ENCODE data around the gene CCNY. TPM values are rescaled to one million over a fixed set of nuclear protein-coding genes. Genes with fewer than 3 reads are reported as not detected.

CCNY gene
- total and polyA plus RNA-seq, 8 donors = 10.6 to 41.7 (median 26.6) TPM

DNA sequence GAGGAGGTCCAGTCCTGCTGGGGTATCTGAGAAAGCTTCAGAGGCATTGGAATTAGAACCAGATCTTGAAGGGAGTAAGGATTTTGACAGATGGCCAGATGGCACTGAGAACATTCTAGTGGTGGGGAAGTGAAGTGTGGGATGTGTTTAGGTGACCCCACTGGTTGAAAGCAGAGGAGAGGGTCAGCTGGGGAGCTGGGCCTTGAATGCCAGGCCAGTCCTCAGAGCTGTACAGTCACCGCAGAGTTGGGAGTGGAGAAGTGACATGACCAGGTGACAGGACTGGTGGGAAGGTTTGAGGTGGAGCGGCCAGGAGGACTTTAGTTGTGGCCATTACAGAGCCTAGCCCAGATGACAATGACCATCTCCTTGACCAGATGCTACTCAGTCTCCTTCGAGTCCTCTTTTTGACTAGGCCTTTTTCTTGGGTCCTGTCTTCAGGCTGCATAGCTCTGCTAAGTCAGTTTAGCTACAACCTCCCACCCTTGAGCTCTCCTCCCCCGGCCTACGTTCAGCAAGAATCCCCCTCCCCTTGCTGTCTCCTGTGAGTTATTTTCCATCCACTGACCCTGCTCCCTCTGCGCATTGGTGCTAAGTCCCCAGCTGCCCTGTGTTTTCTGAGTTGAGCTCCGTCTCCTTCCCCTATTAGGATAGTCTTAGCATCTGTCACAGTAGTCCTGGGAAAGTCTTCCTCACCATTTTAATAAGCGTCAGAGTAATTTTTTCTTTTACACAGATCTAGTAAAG lies 56.3 kb downstream of the CCNY start:
- DNase-seq (no peak), FAIRE-seq (no peak), ATAC-seq (no peak)
- Histone ChIP-seq H3K4me3 (no peak overlapping the region), H3K4me1 (peaks cover 0 to 2% (median 0%) of the 10 kb centered on the region in 3 donors), H3K27ac (no peak overlapping the region), H3K27me3 (no peaks in the 10 kb centered on the region), H3K36me3 (no peaks in the 10 kb centered on the region), H3K9me3 (no peaks in the 10 kb centered on the region)
- WGBS, 2 donors = 93 to 94% methylated on average over 8 of the region's 8 CpGs
- intact Hi-C loops (cut with DNase I) = no loop called here
- no peak for TF ChIP-seq CTCF (IDR thresholded peaks at IDR 0.05)

DNA sequence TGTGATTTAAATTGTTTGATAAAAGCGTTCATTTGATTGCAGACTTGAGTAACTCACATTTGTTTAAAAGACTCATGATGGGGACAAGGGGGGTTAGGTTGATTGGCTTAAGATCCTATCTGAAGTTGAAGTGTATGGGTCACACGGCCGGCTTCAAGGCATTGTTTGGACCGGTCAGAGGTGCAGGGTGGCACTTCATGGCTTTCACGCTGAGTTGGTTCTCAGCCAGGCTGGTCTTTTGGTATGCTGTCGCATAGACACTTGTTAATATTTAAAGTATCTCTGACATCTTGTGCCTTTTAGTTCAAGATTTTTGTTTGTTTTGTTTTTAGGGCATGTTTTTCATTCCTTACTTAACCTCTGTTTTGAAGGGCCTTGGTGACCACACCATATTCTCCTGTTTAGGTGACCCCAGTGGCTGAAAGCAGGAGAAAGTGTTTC lies 58.1 kb downstream of the CCNY start:
- ATAC-seq (peak in 2 of 4 donors; percentile 42 to 46), DNase-seq (no peak), FAIRE-seq (no peak)
- peaks cover 0 to 2% (median under 1%) of the 10 kb centered on the region in 3 donors for H3K4me1 ChIP-seq
- no peaks in the 10 kb centered on the region for H3K9me3 ChIP-seq
- no peak for TF ChIP-seq CTCF (IDR thresholded peaks at IDR 0.05)
- intact Hi-C loops (cut with DNase I) = no loop called here
- 41 to 52% methylated on average over 6 of the region's 6 CpGs for WGBS, 2 donors
- no peak overlapping the region for H3K27ac ChIP-seq
- H3K27me3 ChIP-seq = no peaks in the 10 kb centered on the region
- no peak overlapping the region for H3K4me3 ChIP-seq
- no peaks in the 10 kb centered on the region for H3K36me3 ChIP-seq

DNA sequence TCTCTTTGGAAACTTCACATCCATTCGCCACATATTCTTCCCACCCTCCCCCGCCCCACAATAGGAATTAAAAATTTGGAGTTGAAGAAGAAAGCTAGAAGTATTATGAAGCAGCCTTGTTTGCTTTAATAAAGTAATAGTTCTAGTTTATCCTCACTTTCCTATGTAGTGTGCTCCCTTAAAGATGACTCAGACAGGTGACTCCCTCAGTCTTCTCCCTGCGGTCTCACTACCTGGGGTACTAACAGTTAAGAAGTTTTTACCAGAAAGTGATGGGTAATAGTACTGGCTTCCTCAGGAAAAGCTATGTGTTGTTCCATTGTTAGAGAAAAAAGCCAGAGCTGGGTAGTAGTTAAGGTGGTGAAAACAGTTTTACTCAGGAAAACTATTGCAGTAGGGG lies 58.6 kb downstream of the CCNY start:
- 85 to 89% methylated on average over 3 of the region's 3 CpGs for WGBS, 2 donors
- no peaks in the 10 kb centered on the region for H3K9me3 ChIP-seq
- intact Hi-C loops (cut with DNase I) = no loop called here
- H3K27me3 ChIP-seq = no peaks in the 10 kb centered on the region
- no peak for TF ChIP-seq CTCF (IDR thresholded peaks at IDR 0.05)
- no peaks in the 10 kb centered on the region for H3K36me3 ChIP-seq
- ATAC-seq = no peak
- FAIRE-seq = no peak
- peaks cover 0 to 3% (median 2%) of the 10 kb centered on the region in 3 donors for H3K4me1 ChIP-seq
- no peak overlapping the region for H3K4me3 ChIP-seq
- DNase-seq = no peak
- H3K27ac ChIP-seq = no peak overlapping the region

DNA sequence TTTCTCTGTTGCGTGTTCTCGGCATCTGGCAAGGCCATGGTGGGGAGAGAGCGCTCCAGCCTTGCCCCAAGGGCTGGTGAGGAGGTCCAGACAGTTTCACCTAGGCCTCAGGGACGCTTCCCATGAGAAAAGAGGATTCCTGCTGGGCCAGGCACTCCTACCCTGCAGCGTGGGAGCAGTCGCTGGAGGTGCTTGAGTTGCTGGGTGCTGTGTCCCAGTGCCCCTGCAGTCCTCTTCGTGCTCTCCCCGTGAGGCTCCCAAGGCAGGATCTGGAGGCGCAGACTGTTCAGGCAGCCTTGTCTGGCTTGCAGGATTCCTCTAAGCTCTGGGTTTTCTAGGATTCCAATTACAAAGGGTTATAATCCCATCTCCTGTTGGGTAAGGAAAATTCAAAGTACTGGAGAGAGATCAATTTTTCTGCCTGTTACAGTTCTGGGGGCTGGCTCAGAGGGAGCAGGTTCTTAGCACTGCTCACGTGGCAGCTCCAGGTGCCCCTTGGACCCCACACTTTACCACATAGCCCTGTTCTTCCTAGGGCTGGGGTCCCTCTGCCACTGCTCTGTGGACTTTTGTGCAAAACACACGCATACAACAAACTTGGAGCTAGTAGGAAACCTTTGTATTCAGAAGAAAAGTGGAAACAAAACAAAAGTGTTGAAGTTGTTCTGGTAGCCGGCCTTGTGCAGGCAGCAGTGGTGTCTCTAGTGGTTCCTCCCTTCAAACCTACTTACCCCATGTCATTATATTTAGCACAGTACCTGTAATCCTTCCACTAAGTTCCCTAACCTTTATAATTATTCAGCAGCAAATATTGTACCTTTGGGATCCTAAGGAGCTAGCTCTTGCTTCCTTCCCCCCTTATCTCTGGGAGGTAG lies 60.5 kb downstream of the CCNY start:
- peaks cover 0 to 3% (median 2%) of the 10 kb centered on the region in 3 donors for H3K4me1 ChIP-seq
- FAIRE-seq = no peak

More for the DNA sequence above, 60.5 kb downstream of the CCNY start:
- no peaks in the 10 kb centered on the region for H3K36me3 ChIP-seq
- H3K27ac ChIP-seq = no peak overlapping the region
- ATAC-seq (no peak), DNase-seq (no peak)
- intact Hi-C loops (cut with DNase I) = no loop called here
- H3K9me3 ChIP-seq = no peaks in the 10 kb centered on the region
- WGBS, 2 donors = 86 to 93% methylated on average over 12 of the region's 12 CpGs
- no peak overlapping the region for H3K4me3 ChIP-seq
- no peaks in the 10 kb centered on the region for H3K27me3 ChIP-seq
- TF ChIP-seq CTCF (IDR thresholded peaks at IDR 0.05) = no peak
